ENCODE results near the gene SUGCT. TPM values are rescaled to one million over a fixed set of nuclear protein-coding genes. Genes with fewer than 3 reads are reported as not detected.

Gene SUGCT
- total and polyA plus RNA-seq, 2 of the 8 experiments (the other 6 are each of a cell fraction or from before 2014, with no cell fraction given) = 2.8 to 5.4 TPM

DNA sequence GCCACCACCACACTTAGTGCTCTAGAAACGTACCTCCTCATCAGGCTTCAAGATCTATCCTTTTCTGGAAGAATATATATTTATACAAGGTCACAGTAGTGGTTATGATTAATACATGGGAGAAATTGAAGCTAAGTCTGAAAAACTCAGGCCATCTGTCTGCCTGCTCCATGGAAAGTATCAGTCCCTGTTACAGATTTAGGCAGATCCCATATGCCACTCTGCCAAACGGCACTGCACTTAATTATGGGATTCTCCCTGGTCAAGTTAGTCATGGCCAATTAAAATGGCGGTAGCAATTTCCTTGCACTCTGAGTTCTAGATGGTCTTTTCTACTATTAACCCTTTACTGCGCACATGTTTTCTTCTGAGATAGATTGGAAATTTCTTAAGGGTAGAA is 740.0 kb downstream of the SUGCT start (continued):
- TF ChIP-seq BCL11A (IDR thresholded peaks at IDR 0.05; ENCODE audit: low read depth in 2 of 2, low read length in 2 of 2) (no peak), CREB1 (IDR thresholded peaks at IDR 0.05) (no peak)
